Ascending aorta (tissue), 2 donors: Measurements from ENCODE around the gene IL24. TPM values are rescaled to one million over a fixed set of nuclear protein-coding genes. Genes with fewer than 3 reads are reported as not detected.
"Not testable (repeated sequence)": the region's sequence is repeated elsewhere in the genome, so short reads cannot be mapped to it uniquely, and the experiment has no call there.

Experiments used
- DNase-seq, 2 donors: peaks; one replicate each; pipeline ENCODE4 v3.0.0-alpha.2; 2019; ENCODE audit warnings: low spot score in 2 of 2
- H3K27ac ChIP-seq, 2 donors: fragments of 200-600 bp; sonication (generic); one replicate each; pipeline ENCODE4 v1.5.1; 2016 to 2017; ENCODE audit warnings: mild to moderate bottlenecking in 1 of 2
- H3K27me3 ChIP-seq: fragments of 200-600 bp; sonication (generic); one replicate; pipeline ENCODE4 v1.5.1; 2017
- H3K36me3 ChIP-seq, 2 donors: fragments of 200-600 bp; sonication (generic); one replicate each; pipeline ENCODE4 v1.5.1; 2016
- H3K4me1 ChIP-seq, 2 donors: fragments of 200-600 bp; sonication (generic); one replicate each; pipeline ENCODE4 v1.5.1; 2016 to 2017; ENCODE audit warnings: mild to moderate bottlenecking in 1 of 2
- H3K4me3 ChIP-seq, 2 donors: fragments of 200-600 bp; sonication (generic); one replicate each; pipeline ENCODE4 v1.5.1; 2016 to 2017; ENCODE audit warnings: mild to moderate bottlenecking in 1 of 2
- H3K9me3 ChIP-seq, 2 donors: fragments of 200-600 bp; sonication (generic); one replicate each; pipeline ENCODE4 v1.5.1; 2016
- intact Hi-C: fragments of 100-400 bp; cut with DNase I; formaldehyde crosslinking; loops from one replicate; pipeline ENCODE4 v1.15.1; 2023
- total RNA-seq: library from RNA; depleted of rRNA; stranded (reverse); fragments of >200 nt; gene quantifications from one replicate; pipeline ENCODE4 v1.1.0, GENCODE V29; 2016
- TF ChIP-seq, protein P1 (sequence below), 3 experiments: fragments of 200-600 bp in 2 of 3; fragments of 450-650 bp in 1 of 3; sonication (generic) in 2 of 3; IDR thresholded peaks; one replicate each; pipeline ENCODE4 v1.5.1; 2016 to 2019; ENCODE audit warnings: antibody characterized with exemption in 3 of 3, mild to moderate bottlenecking in 1 of 3, moderate library complexity in 1 of 3

Gene IL24, protein sequence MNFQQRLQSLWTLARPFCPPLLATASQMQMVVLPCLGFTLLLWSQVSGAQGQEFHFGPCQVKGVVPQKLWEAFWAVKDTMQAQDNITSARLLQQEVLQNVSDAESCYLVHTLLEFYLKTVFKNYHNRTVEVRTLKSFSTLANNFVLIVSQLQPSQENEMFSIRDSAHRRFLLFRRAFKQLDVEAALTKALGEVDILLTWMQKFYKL
- not detected for total RNA-seq

DNA sequence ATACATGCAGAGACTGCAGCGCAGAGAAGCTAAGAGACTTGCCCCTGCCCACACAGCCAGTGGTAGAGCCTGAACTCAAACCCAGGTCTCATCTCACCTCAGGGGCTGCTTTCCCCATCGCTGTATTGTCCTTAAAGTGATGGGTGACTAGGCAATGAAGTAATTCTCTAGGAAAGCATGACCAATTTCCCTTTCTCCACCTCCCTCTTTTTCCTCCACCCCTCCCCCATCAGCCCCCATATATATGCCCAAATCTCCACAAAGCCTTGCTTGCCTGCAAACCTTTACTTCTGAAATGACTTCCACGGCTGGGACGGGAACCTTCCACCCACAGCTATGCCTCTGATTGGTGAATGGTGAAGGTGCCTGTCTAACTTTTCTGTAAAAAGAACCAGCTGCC lies at the start of gene IL24:
Gene IL24 (plus strand): TSS at position 269 of the 400 bp plus-strand sequence. CDS start 390 bp downstream, outside the sequence.
- Histone ChIP-seq H3K4me1 (no peaks in the 10 kb centered on the region), H3K4me3 (no peak within 1 kb of the TSS), H3K27ac (no peak within 1 kb of the TSS), H3K36me3 (no peaks in the 10 kb centered on the region), H3K27me3 (no peaks in the 10 kb centered on the region), H3K9me3 (no peaks in the 10 kb centered on the region)
- DNase-seq, result no peak
- intact Hi-C loops, result no loop called here
- TF ChIP-seq, protein P1, sequence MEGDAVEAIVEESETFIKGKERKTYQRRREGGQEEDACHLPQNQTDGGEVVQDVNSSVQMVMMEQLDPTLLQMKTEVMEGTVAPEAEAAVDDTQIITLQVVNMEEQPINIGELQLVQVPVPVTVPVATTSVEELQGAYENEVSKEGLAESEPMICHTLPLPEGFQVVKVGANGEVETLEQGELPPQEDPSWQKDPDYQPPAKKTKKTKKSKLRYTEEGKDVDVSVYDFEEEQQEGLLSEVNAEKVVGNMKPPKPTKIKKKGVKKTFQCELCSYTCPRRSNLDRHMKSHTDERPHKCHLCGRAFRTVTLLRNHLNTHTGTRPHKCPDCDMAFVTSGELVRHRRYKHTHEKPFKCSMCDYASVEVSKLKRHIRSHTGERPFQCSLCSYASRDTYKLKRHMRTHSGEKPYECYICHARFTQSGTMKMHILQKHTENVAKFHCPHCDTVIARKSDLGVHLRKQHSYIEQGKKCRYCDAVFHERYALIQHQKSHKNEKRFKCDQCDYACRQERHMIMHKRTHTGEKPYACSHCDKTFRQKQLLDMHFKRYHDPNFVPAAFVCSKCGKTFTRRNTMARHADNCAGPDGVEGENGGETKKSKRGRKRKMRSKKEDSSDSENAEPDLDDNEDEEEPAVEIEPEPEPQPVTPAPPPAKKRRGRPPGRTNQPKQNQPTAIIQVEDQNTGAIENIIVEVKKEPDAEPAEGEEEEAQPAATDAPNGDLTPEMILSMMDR (IDR thresholded peaks at IDR 0.05), result no peak

DNA sequence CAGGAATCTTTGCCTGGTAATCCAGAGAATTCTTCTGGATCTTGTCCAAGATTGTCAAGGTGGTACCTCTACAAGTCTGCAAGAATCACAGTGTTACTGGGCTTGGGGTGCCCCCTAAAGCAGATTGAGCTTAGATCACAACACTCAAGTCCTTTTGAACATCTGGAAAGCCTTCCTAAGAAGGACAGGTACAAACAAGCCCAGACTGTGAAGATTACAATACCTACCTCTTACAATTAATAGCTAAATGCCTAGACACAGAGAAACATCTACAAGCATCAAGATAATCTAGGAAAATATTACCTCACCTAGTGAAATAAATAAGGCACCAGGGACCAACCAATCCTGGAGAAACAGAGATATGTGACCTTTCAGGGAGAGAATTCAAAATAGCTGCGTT lies 49.3 kb upstream of the IL24 start:
- Histone ChIP-seq H3K36me3 (no peaks in the 10 kb centered on the region), H3K4me1 (no peaks in the 10 kb centered on the region), H3K27me3 (no peaks in the 10 kb centered on the region), H3K27ac (no peak overlapping the region), H3K9me3 (peaks cover 0 to 6% of the 10 kb centered on the region in 2 donors), H3K4me3 (no peak overlapping the region)
- TF ChIP-seq, protein P1 (IDR thresholded peaks at IDR 0.05), result no peak
- DNase-seq, result no peak
- intact Hi-C loops, result no loop called here

DNA sequence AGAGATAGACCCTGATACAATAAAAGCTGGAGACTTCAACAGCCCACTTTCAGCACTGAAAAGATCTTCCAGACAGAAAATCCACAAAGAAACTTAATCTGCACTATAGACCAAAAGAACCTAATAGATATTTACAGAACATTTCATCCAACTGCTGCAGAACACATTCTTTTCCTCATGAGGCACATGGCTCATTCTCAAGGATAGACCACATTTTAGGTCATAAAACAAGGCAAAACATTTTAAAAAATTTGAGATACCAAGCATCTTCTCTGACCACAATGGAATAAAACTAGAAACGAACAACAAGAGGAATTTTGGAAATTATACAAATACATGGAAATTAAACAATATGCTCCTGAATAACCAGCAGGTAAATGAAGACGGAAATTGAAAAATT lies 46.8 kb upstream of the IL24 start:
- H3K27me3 ChIP-seq, result no peaks in the 10 kb centered on the region
- H3K9me3 ChIP-seq, result peaks cover 0 to 6% of the 10 kb centered on the region in 2 donors
- H3K27ac ChIP-seq, result no peak overlapping the region
- H3K4me1 ChIP-seq, result no peaks in the 10 kb centered on the region
- intact Hi-C loops, result no loop called here
- H3K4me3 ChIP-seq, result no peak overlapping the region
- no peak for DNase-seq
- TF ChIP-seq, protein P1 (IDR thresholded peaks at IDR 0.05), result no peak
- H3K36me3 ChIP-seq, result no peaks in the 10 kb centered on the region

DNA sequence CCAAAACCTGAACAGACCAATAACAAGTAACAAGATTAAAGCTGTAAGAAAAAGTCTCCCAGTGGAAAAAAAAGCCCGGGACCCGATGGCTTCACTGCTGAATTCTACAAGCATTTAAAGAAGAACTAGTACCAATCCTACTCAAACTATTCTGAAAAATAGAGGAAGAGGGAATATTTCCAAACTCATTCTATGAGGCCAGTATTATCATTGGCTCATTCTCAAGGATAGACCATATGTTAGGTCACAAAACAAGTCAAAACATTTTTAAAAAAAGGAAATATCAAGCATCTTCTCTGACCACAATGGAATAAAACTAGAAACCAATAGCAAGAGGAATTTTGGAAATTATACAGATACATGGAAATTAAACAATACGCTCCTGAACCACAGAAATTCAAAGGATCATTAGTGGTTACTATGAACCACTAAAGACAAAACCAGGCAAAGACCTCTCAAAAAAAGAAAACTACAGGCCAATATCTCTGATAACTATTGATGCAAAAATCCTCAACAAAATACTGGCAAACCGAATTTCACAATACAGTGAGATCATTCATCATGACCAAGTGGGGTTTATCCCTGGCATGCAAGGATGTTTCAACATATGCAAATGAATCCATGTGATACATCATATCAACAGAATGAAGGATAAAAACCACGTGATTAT lies 45.8 kb upstream of the IL24 start:
- H3K4me1 ChIP-seq, result no peaks in the 10 kb centered on the region
- DNase-seq, result no peak
- H3K9me3 ChIP-seq, result peaks cover 0 to 6% of the 10 kb centered on the region in 2 donors
- no peaks in the 10 kb centered on the region for H3K27me3 ChIP-seq
- no peaks in the 10 kb centered on the region for H3K36me3 ChIP-seq
- no peak overlapping the region for H3K27ac ChIP-seq
- H3K4me3 ChIP-seq, result no peak overlapping the region
- TF ChIP-seq, protein P1 (IDR thresholded peaks at IDR 0.05), result no peak
- intact Hi-C loops, result no loop called here

DNA sequence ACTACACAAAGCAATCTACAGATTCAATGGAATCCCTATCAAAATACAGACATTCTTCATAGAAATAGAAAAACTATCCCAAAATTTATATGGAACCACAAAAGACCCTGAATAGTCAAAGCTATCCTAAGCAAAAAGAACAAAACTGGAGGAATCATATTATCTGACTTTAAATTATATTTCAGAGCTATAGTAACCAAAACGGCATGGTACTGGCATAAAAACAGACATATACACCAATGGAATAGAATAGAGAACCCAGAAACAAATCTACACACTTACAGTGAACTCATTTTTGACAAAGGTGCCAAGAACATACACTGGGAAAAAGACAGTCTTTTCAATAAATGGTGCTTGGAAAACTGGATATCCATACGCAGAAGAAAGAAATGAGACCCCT lies 44.6 kb upstream of the IL24 start:
- H3K4me1 ChIP-seq, H3K27me3 ChIP-seq, H3K4me3 ChIP-seq, H3K27ac ChIP-seq, intact Hi-C loops, H3K9me3 ChIP-seq, DNase-seq, H3K36me3 ChIP-seq: not testable (repeated sequence)

DNA sequence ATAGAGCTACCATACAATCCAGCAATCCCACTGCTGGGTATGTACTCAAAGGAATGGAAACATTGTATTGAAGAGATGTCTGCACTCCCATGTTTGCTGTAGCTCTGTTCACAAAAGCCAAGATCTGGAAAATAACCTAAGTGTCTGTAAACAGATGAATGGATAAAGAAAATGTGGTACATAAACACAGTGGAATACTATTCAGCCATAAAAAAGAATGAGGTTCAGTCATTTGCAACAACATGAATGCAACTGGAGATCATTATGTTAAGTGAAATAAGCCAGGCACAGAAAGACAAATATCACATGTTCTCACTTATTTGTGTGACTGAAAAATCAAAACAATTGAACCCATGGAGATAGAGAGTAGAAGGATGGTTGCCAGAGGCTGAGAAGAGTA lies 43.5 kb upstream of the IL24 start:
- H3K27me3 ChIP-seq, DNase-seq, H3K4me3 ChIP-seq, H3K27ac ChIP-seq, H3K36me3 ChIP-seq, H3K4me1 ChIP-seq, H3K9me3 ChIP-seq, intact Hi-C loops: not testable (repeated sequence)
